ENCODE measurements around the gene METTL25B.

GRCh38 chr1:156775799-156776198 lies 47.5 kb downstream of the METTL25B start:
- TF ChIP-seq, protein P1, sequence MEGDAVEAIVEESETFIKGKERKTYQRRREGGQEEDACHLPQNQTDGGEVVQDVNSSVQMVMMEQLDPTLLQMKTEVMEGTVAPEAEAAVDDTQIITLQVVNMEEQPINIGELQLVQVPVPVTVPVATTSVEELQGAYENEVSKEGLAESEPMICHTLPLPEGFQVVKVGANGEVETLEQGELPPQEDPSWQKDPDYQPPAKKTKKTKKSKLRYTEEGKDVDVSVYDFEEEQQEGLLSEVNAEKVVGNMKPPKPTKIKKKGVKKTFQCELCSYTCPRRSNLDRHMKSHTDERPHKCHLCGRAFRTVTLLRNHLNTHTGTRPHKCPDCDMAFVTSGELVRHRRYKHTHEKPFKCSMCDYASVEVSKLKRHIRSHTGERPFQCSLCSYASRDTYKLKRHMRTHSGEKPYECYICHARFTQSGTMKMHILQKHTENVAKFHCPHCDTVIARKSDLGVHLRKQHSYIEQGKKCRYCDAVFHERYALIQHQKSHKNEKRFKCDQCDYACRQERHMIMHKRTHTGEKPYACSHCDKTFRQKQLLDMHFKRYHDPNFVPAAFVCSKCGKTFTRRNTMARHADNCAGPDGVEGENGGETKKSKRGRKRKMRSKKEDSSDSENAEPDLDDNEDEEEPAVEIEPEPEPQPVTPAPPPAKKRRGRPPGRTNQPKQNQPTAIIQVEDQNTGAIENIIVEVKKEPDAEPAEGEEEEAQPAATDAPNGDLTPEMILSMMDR (IDR thresholded peaks at IDR 0.05; ENCODE audit: low read depth, low read length, poor library complexity, severe bottlenecking), result no peak
- TF ChIP-seq EZH2phosphoT487 (IDR thresholded peaks at IDR 0.05; ENCODE audit: borderline replicate concordance, low read length), result no peak
